ENCODE results near the gene KRT26.
A peak's percentile ranks its signal among the peaks of the same experiment; 100 is the strongest.
"Not testable (repeated sequence)": the region's sequence is repeated elsewhere in the genome, so short reads cannot be mapped to it uniquely, and the experiment has no call there.

Gene KRT26

GRCh38 chr17:40818343-40818732 lies 46.3 kb upstream of the KRT26 start:
- peak overlapping the region; percentile 34; the same call in 1 of the 2 replicates for H3K27ac ChIP-seq
- H3K9me3 ChIP-seq (ENCODE audit: severe bottlenecking), result peaks cover 26% of the 10 kb centered on the region
- no peaks in the 10 kb centered on the region for H3K36me3 ChIP-seq
- DNase-seq, result no peak
- H3K27me3 ChIP-seq (ENCODE audit: insufficient read depth, low read depth, severe bottlenecking), result peaks cover 15% of the 10 kb centered on the region
- TF ChIP-seq CTCF (IDR thresholded peaks at IDR 0.05; ENCODE audit: low read depth, low read length), result no peak
- H3K4me3 ChIP-seq (ENCODE audit: low read depth, low read length), result peak overlapping the region; percentile 85

- peaks cover 21% of the 10 kb centered on the region for H3K27me3 ChIP-seq (ENCODE audit: insufficient read depth, low read depth, severe bottlenecking)
- DNase-seq, result no peak
- peaks cover 26% of the 10 kb centered on the region for H3K9me3 ChIP-seq (ENCODE audit: severe bottlenecking)
- no peak overlapping the region for H3K27ac ChIP-seq
- no peaks in the 10 kb centered on the region for H3K36me3 ChIP-seq
- TF ChIP-seq CTCF (IDR thresholded peaks at IDR 0.05; ENCODE audit: low read depth, low read length), result no peak
- no peak overlapping the region for H3K4me3 ChIP-seq (ENCODE audit: low read depth, low read length)
These were observed 45.2 kb upstream of the KRT26 start for GRCh38 chr17:40817103-40817682.

GRCh38 chr17:40816569-40816968 lies 44.6 kb upstream of the KRT26 start:
- Histone ChIP-seq H3K9me3 (ENCODE audit: severe bottlenecking) (peaks cover 26% of the 10 kb centered on the region), H3K27ac (no peak overlapping the region), H3K27me3 (ENCODE audit: insufficient read depth, low read depth, severe bottlenecking) (peaks cover 20% of the 10 kb centered on the region), H3K36me3 (no peaks in the 10 kb centered on the region), H3K4me3 (ENCODE audit: low read depth, low read length) (no peak overlapping the region)
- TF ChIP-seq CTCF (IDR thresholded peaks at IDR 0.05; ENCODE audit: low read depth, low read length), result no peak
- DNase-seq, result no peak

- H3K9me3 ChIP-seq (ENCODE audit: severe bottlenecking), result peaks cover 24% of the 10 kb centered on the region
- TF ChIP-seq CTCF (IDR thresholded peaks at IDR 0.05; ENCODE audit: low read depth, low read length), result no peak
- peaks cover 30% of the 10 kb centered on the region for H3K27me3 ChIP-seq (ENCODE audit: insufficient read depth, low read depth, severe bottlenecking)
- H3K4me3 ChIP-seq (ENCODE audit: low read depth, low read length), result no peak overlapping the region
- H3K27ac ChIP-seq, result no peak overlapping the region
- no peak for DNase-seq
- no peaks in the 10 kb centered on the region for H3K36me3 ChIP-seq
These were observed 43.4 kb upstream of the KRT26 start for GRCh38 chr17:40815381-40815780.

- Histone ChIP-seq H3K9me3 (ENCODE audit: severe bottlenecking) (peaks cover 18% of the 10 kb centered on the region), H3K27me3 (ENCODE audit: insufficient read depth, low read depth, severe bottlenecking) (peaks cover 33% of the 10 kb centered on the region)
- not testable (repeated sequence) for H3K27ac ChIP-seq; H3K4me3 ChIP-seq (ENCODE audit: low read depth, low read length); DNase-seq; H3K36me3 ChIP-seq
These were observed 42.7 kb upstream of the KRT26 start for GRCh38 chr17:40814657-40815056.

GRCh38 chr17:40813804-40814203 lies 41.8 kb upstream of the KRT26 start:
- H3K9me3 ChIP-seq (ENCODE audit: severe bottlenecking), result peaks cover 13% of the 10 kb centered on the region
- TF ChIP-seq CTCF (IDR thresholded peaks at IDR 0.05; ENCODE audit: low read depth, low read length), result no peak
- no peak overlapping the region for H3K27ac ChIP-seq
- no peak for DNase-seq
- peaks cover 40% of the 10 kb centered on the region for H3K27me3 ChIP-seq (ENCODE audit: insufficient read depth, low read depth, severe bottlenecking)
- no peak overlapping the region for H3K4me3 ChIP-seq (ENCODE audit: low read depth, low read length)
- H3K36me3 ChIP-seq, result no peaks in the 10 kb centered on the region
